GM23248 (cell line): ENCODE measurements around the gene COX6B2. TPM values are rescaled to one million over a fixed set of nuclear protein-coding genes. Genes with fewer than 3 reads are reported as not detected.

Experiments
- DNase-seq: peaks from one replicate; pipeline ENCODE4 v3.0.0-alpha.2; 2015
- H2AFZ ChIP-seq: fragments of 200-600 bp; sonication (generic); 2 replicates; pipeline ENCODE4 v1.6.1; 2016; ENCODE audit warnings: antibody characterized with exemption
- H3F3A ChIP-seq: fragments of 200-600 bp; sonication (generic); 2 replicates; pipeline ENCODE4 v1.6.1; 2016; ENCODE audit warnings: mild to moderate bottlenecking, antibody characterized with exemption, mixed run types; ENCODE audit not compliant: insufficient read depth
- H3K27ac ChIP-seq: fragments of 200-600 bp; sonication (generic); 2 replicates; pipeline ENCODE4 v1.5.1; 2016; ENCODE audit warnings: mild to moderate bottlenecking
- H3K27me3 ChIP-seq: fragments of 200-600 bp; sonication (generic); replicated peaks from 2 replicates; pipeline ENCODE4 v1.6.1; 2016; ENCODE audit warnings: mild to moderate bottlenecking; ENCODE audit not compliant: insufficient read depth
- H3K36me3 ChIP-seq: fragments of 200-600 bp; sonication (generic); 2 replicates; pipeline ENCODE4 v1.6.1; 2016; ENCODE audit warnings: low read depth, mild to moderate bottlenecking
- H3K4me1 ChIP-seq: fragments of 200-600 bp; sonication (generic); 2 replicates; pipeline ENCODE4 v1.6.1; 2016; ENCODE audit warnings: mild to moderate bottlenecking; ENCODE audit not compliant: insufficient read depth
- H3K4me2 ChIP-seq: fragments of 200-600 bp; sonication (generic); one replicate; pipeline ENCODE4 v1.6.1; 2016; ENCODE audit warnings: mild to moderate bottlenecking; ENCODE audit not compliant: unreplicated experiment
- H3K4me3 ChIP-seq: fragments of 200-600 bp; sonication (generic); 2 replicates; pipeline ENCODE4 v1.5.1; 2016; ENCODE audit warnings: mild to moderate bottlenecking
- H3K79me2 ChIP-seq: fragments of 200-600 bp; sonication (generic); 2 replicates; pipeline ENCODE4 v1.6.1; 2016; ENCODE audit warnings: mild to moderate bottlenecking; ENCODE audit not compliant: insufficient read depth
- H3K9ac ChIP-seq: fragments of 200-600 bp; sonication (generic); 2 replicates; pipeline ENCODE4 v1.6.1; 2016; ENCODE audit warnings: mild to moderate bottlenecking
- H3K9me2 ChIP-seq: fragments of 200-600 bp; sonication (generic); 2 replicates; pipeline ENCODE4 v1.6.1; 2016; ENCODE audit warnings: mixed run types, mild to moderate bottlenecking, moderate library complexity; ENCODE audit not compliant: insufficient read depth
- H3K9me3 ChIP-seq: fragments of 200-600 bp; sonication (generic); one replicate; pipeline ENCODE4 v1.6.1; 2017; ENCODE audit warnings: low read depth
- H4K20me1 ChIP-seq: fragments of 200-600 bp; sonication (generic); 2 replicates; pipeline ENCODE4 v1.6.0; 2016; ENCODE audit not compliant: insufficient read depth
- EZH2 ChIP-seq: fragments of 200-600 bp; sonication (generic); IDR thresholded peaks from 2 replicates; pipeline ENCODE4 v1.6.1; 2018; ENCODE audit warnings: antibody characterized with exemption, mild to moderate bottlenecking; ENCODE audit not compliant: insufficient read depth, poor library complexity, severe bottlenecking
- EZH2phosphoT487 ChIP-seq: fragments of 200-600 bp; sonication (generic); IDR thresholded peaks from 2 replicates; pipeline ENCODE4 v1.6.1; 2018; ENCODE audit warnings: antibody characterized with exemption, moderate library complexity, mild to moderate bottlenecking, low read depth; ENCODE audit not compliant: insufficient read depth
- WGBS, 2 experiments: methylation state at CpG; one replicate each; pipeline ENCODE4 v1.1.6; 2015 to 2017; ENCODE audit warnings: low lambda C conversion rate in 2 of 2, low coverage in 1 of 2; ENCODE audit errors: missing lambda C conversion rate in 2 of 2; 5-methylcytosine and 5-hydroxymethylcytosine counted together
- in situ Hi-C: fragments of 300-500 bp; cut with MboI; formaldehyde crosslinking; loops from 2 replicates; pipeline ENCODE4 v1.15.0; 2020
- polyA plus RNA-seq: library from polyadenylated mRNA; unstranded; fragments of >200 nt; fragmentation: Nextera tagmentation; extraction: Ambion mirVana; gene quantifications from 2 replicates; pipeline ENCODE4 v1.2.1, GENCODE V29; 2016
- total RNA-seq: library from RNA; depleted of rRNA; stranded (reverse); fragments of >200 nt; shearing (Covaris generic); gene quantifications from 2 replicates; pipeline ENCODE4 v1.2.3, GENCODE V29; 2014

Gene COX6B2
- total and polyA plus RNA-seq, 2 experiments from 2014 or later: not detected

DNA sequence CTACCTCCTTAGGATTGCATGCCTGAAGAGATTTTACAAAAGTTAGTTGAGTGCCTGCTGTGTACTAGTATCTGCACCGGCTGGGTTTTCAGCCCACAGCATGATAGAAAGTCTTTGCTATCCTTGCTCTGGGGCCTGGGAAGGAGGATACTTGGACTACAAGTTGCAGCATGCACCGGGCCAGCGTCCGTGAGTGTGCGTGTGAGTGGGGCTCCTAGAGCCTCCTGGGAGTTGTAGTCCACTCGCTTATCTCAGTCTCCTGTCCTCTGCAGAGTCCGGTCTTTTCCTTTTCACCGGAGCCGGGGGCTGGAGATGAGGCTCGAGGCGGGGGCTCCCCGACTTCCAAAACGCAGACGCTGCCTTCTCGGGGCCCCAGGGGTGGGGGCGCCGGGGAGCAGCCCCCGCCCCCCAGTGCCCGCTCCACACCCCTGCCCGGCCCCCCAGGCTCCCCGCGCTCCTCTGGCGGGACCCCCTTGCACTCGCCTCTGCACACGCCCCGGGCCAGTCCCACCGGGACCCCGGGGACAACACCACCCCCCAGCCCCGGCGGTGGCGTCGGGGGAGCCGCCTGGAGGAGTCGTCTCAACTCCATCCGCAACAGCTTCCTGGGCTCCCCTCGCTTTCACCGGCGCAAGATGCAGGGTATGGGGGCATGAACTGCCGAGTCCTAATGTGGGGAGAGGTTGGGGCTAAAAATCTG is 50.1 kb downstream of the COX6B2 start:
- H2AFZ ChIP-seq: no peak overlapping the region
- H3K4me1 ChIP-seq: no peaks in the 10 kb centered on the region
- no peak overlapping the region for H3K4me2 ChIP-seq
- no peaks in the 10 kb centered on the region for H3K9me2 ChIP-seq
- H3K9me3 ChIP-seq: no peaks in the 10 kb centered on the region
- H3K79me2 ChIP-seq: no peaks in the 10 kb centered on the region
- no peak overlapping the region for H3K4me3 ChIP-seq
- no peaks in the 10 kb centered on the region for H3F3A ChIP-seq
- H3K27me3 ChIP-seq: no peaks in the 10 kb centered on the region
- H3K36me3 ChIP-seq: no peaks in the 10 kb centered on the region
- H3K27ac ChIP-seq: no peak overlapping the region
- in situ Hi-C loops: no loop called here
- 84 to 86% methylated on average over 17 to 39 of the region's 39 CpGs for WGBS, 2 experiments
- no peak overlapping the region for H3K9ac ChIP-seq
- H4K20me1 ChIP-seq: no peaks in the 10 kb centered on the region
- no peak for TF ChIP-seq EZH2
- DNase-seq: peak; percentile 43

DNA sequence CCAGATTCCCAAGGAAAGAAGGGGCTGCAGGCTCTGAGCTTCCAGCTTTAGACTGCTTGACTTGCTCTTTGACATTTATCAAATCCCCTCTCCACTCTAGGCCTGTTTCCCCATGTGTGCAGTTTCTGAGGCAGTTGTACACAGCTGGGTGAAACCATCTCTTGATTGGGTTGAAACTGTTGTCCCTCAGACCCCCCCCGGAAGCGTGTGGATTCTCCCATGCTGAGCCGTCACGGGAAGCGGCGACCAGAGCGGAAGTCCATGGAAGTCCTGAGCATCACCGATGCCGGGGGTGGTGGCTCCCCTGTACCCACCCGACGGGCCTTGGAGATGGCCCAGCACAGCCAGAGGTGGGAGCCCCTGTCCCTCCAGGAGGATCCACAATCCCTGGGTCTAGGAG is 51.0 kb downstream of the COX6B2 start:
- Histone ChIP-seq H3K27ac (no peak overlapping the region), H3K9ac (no peak overlapping the region), H3K4me3 (no peak overlapping the region), H3K79me2 (no peaks in the 10 kb centered on the region), H3F3A (no peaks in the 10 kb centered on the region), H3K4me2 (no peak overlapping the region), H3K9me3 (no peaks in the 10 kb centered on the region), H3K27me3 (no peaks in the 10 kb centered on the region), H2AFZ (no peak overlapping the region), H3K4me1 (no peaks in the 10 kb centered on the region), H3K9me2 (no peaks in the 10 kb centered on the region), H3K36me3 (no peaks in the 10 kb centered on the region), H4K20me1 (no peaks in the 10 kb centered on the region)
- TF ChIP-seq EZH2 (no peak), EZH2phosphoT487 (no peak)
- in situ Hi-C loops: no loop called here
- DNase-seq: no peak
- WGBS, 2 experiments: 89 to 95% methylated on average over 11 of the region's 11 CpGs

DNA sequence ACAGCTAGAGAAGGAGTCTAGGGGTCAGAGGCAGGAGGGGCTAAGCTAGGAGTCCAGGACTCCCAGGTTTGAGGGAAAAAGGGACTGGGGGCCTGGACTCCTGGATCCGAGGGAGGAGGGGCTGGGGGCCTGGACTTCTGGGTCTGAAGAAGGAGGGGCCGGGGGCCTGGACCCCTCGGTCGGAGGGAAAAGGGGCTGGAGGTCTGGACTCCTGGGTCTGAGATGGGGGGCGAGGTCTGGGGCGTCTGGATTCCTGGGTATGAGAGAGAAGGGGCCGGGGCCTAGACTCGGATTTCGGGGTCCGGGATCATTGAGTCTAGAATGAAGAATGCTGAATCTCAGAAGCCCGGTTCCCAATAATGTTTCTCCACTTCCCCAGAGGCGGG is 52.2 kb downstream of the COX6B2 start:
- peak overlapping the region; percentile 74 for H3K4me3 ChIP-seq
- peak overlapping the region; percentile 91 for H3K4me2 ChIP-seq
- no peaks in the 10 kb centered on the region for H3K4me1 ChIP-seq
- H3K27me3 ChIP-seq: no peaks in the 10 kb centered on the region
- H3K36me3 ChIP-seq: no peaks in the 10 kb centered on the region
- no peaks in the 10 kb centered on the region for H3K79me2 ChIP-seq
- H3K9me2 ChIP-seq: no peaks in the 10 kb centered on the region
- H2AFZ ChIP-seq: peak overlapping the region; percentile 95
- no peak for TF ChIP-seq EZH2
- TF ChIP-seq EZH2phosphoT487: no peak
- in situ Hi-C loops: no loop called here
- DNase-seq: no peak
- WGBS, 2 experiments: 67 to 72% methylated on average over 3 to 12 of the region's 12 CpGs
- no peaks in the 10 kb centered on the region for H4K20me1 ChIP-seq
- no peak overlapping the region for H3K27ac ChIP-seq
- peak overlapping the region; percentile 70 for H3K9ac ChIP-seq
- H3F3A ChIP-seq: no peaks in the 10 kb centered on the region
- no peaks in the 10 kb centered on the region for H3K9me3 ChIP-seq

DNA sequence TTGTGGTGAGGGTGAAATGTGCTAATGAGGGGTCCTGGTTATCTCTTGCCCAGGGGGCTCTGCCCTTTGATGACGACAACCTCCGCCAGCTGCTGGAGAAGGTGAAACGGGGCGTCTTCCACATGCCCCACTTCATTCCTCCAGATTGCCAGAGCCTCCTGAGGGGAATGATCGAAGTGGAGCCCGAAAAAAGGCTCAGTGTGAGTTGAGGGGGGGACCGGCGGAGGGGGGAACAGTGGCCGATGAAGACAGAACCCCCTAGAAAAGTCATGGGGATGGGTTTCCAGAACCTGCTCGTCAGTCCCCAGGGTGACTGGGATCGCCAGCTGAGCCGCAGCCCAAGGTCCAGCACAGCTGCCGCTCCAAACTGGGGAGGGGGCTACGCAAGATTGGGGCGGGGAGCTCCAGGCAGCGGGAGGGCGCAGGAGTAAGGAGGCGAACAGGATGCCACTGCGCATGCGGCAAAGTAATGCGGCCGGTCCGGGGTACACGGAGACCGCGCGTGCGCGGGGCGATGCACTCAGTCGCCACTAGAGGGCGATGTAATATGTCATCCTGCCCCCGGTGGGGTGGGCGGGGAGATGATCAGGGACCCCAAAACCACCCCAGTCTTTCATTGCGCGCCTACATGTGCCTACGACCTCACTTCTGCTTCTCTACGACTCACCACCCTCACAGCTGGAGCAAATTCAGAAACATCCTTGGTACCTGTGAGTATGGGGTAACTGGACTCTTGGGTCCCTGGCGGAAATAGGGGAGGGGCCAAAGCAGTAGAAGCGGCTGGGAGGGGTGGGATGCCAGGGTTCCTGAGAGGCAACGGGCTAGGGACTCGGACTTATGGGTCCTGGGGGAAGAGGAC is 52.8 kb downstream of the COX6B2 start:
- Histone ChIP-seq H3K9me2 (no peaks in the 10 kb centered on the region), H3F3A (no peaks in the 10 kb centered on the region), H3K9ac (peak overlapping the region; percentile 70), H2AFZ (peak overlapping the region; percentile 95), H4K20me1 (no peaks in the 10 kb centered on the region), H3K4me2 (peak overlapping the region; percentile 91), H3K9me3 (no peaks in the 10 kb centered on the region), H3K27ac (no peak overlapping the region), H3K36me3 (no peaks in the 10 kb centered on the region), H3K4me3 (peak overlapping the region; percentile 74), H3K27me3 (no peaks in the 10 kb centered on the region), H3K4me1 (no peaks in the 10 kb centered on the region), H3K79me2 (no peaks in the 10 kb centered on the region)
- WGBS, 2 experiments: 8% methylated on average over 38 to 42 of the region's 42 CpGs
- DNase-seq: peak; percentile 86
- TF ChIP-seq EZH2phosphoT487: no peak
- no peak for TF ChIP-seq EZH2
- in situ Hi-C loops: no loop called here
